Glomerular endothelial cell (primary cell): ENCODE measurements around the gene CHGA. TPM values are rescaled to one million over a fixed set of nuclear protein-coding genes. Genes with fewer than 3 reads are reported as not detected.

Source experiments
- DNase-seq: peaks from one replicate; pipeline ENCODE4 v3.0.0-alpha.2; 2011; ENCODE audit warnings: low read depth, low spot score; ENCODE audit errors: extremely low read depth
- total RNA-seq: library from RNA; depleted of rRNA; stranded (reverse); fragments of >200 nt; gene quantifications from 2 replicates; pipeline ENCODE4 v1.2.3, GENCODE V29; 2015

CHGA gene
- total RNA-seq, 1 donor from 2014 or later = 5.3 TPM

DNA sequence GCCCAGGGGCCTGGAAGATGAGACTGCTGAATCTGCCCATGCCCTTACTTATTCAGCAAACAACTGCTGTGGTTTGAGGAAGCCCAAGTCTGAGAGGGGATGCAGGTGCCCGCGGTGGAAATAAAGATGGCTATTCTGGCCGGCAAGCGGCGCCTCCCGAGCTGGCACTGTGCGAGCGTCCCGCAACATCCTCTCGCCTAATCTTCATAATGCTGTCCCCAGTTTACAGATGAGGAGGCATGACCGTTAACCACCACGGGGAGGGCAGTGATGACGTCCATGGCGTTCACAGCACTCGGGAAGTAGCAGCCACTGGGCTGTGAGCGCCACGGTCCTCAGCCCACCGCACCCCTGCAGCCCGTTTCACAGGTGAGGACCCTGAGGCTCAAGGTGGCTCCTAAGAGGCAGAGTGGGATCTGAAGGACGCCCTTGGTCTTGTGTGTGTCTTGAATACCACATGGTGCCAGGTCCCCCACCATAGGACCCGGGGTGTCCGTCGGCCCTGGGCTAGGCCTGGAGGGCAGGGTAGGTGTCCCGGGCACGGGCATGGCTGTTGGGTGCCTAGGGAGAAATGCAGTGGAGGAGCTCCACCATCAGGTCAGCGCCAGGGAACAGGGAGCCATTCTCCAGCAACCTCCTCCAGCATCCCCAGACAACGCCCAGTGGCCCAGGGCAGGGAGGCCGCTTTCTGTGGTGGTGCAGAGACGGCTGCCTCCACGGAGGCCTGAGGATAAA, 20.2 kb downstream of the CHGA start:
- DNase-seq = no peak

DNA sequence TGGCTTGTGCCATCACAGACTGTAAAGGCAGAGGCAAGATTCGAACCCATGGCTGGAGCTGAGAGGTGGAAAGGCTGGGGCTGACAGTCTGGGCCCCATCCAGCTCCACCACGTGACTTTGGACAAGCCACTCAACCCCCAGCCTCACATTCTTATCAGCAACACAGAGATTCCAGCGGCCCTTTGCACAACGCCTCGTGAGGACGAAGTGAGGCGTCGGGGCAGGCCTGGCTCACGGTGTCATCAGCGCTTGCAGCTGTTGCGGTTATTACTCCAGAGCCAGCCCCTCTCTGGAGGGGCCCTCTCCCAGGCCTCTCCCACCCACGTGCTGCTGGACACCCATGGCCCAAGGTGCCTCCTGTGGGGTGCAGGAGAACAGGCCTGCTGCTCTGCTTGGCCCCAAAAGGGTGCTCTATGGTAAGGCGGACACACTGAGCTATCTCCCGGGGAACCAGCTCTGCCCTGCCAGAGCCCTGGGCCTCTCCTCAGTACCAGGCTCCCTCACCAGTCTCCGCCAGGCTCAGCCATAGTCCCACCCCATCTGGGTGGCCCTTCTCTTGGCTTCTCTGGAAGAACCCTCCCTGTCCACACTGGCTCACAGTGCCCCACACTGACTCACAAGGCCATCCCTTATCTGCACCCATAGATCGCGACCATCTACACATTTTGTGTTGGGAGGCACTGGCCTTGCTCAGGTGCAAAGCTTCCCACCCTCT, 21.1 kb downstream of the CHGA start:
- DNase-seq = no peak

DNA sequence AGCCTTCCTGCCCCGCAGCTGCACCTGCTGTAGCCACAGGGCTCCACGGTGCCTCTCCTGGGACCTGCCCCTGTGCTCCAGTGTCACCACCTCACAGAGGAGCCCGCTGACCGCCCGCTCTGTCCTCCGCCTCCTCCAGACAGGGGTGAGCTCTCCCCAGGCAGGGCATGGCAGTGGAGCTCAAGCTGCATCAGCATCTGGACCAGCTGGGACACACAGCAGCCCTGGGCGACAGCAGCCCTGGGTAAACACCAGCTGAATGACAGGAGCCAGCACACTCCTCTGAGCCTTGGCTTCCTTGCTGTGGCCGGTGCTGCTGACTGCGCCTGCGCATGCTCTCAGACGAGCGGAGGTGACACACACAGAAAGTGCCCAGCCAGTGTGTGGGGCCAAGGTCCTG, 22.0 kb downstream of the CHGA start:
- no peak for DNase-seq

DNA sequence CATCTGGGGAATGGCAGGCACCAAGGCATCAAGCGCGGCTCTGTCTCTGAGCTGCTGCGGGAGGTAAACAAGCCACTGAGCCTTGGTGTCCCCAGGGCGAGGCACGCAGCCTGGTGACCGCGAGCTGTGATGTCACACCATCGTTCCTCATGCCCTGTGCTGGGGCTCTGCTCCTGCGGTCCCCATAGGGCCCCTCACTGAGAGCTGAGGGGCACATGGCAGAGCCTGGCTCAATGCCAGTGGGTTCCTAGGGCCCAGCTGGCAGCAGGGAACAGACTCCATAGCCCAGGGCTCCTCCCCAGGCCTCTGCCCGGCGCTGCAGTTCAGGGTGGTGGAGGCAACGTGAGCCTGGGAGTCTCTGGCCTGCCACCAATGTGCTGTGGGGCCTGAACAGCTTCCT, 22.6 kb downstream of the CHGA start:
- DNase-seq = no peak

DNA sequence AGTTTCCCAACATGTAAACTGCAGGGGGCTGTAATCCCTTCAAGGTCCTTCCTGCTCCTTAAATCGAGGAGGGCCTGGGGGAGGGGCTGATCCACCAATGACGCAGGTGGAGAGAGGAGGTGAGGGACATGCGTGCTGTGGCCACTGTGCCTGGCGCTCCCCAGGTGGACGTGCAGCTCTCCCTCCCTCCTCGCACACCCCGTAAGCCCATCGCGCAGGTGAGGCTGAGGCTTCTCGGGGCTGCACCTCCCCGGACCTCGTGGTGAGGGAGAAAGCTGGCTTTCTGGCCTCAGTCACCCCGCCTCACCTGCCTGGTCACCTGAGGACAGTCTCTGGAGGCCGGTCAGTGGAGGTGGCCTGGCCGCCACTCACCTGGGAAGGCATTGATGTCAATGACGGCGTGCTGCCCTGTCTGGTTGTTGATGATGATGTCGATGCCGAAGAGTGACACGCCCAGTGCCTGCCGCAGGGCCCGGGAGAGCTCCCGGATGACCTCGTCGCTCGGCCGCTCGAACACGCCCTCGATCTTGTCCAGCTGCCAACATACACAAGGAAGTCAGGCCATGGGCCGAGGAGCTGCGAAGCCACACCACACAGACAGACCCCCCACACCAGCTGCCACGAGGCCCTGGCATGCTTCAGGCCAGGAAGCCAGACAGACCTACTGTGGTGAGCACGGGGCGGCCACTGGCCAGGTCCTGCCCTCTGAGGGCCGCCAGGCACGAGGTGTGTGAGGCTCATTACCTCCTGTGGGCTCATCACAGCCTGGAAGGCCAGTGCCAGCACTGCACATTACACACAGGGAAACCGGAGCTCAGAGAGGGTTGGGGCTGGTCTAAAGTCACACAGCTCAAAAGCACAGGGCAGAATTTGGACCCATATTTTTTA, 23.3 kb downstream of the CHGA start:
- DNase-seq = no peak

DNA sequence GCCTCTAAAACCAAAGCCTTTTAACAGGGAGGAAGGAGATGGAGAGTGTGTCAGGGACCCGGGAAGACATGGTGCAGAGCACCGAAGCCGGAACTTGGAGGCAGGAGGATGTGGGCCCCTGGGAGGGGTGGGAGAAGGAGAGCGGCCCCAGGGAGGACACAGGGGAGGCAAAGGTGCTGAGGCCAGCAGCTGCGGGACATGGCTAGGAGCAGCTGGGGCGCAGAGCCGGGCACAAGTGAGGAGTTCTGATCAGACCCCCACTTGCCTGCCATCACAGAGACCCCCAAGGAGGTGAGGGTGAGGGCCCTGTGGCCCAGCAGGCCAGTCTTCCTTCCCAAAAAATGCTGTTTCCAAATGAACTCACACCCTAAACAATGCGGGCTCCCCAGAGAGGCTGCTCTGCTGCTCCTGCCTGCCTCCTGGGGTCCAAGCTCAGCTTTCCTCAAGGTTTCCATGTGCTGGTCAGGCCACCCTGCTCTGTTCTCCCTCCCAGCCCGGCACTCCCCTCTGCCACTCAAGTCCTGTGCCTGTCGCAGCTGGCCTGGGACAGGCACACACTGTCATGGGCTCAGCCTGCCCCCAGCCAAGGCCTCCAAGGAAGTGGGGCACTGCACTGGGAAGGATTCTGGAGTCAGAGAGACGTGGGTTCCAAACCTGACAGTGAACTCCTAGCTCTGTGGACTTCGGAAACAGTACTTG, 24.0 kb downstream of the CHGA start:
- DNase-seq = no peak

DNA sequence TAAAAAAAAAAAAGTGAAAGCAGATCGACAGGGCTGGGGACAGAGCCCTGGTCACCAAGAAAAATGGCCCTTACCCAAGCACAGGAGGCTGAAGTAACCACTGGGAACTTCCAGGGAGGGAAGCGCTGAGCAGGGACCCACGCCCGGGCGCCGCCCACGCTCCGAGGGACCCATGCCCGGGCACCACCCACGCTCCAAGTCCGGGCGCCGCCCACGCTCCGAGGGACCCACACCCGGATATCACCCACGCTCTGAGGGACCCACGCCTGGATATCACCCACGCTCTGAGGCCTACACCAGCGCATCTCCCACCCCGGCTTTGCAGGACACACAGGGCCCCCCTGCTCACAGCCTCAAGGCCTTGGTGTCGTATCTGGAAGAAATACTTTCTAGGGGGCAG, 25.7 kb downstream of the CHGA start:
- DNase-seq = no peak

DNA sequence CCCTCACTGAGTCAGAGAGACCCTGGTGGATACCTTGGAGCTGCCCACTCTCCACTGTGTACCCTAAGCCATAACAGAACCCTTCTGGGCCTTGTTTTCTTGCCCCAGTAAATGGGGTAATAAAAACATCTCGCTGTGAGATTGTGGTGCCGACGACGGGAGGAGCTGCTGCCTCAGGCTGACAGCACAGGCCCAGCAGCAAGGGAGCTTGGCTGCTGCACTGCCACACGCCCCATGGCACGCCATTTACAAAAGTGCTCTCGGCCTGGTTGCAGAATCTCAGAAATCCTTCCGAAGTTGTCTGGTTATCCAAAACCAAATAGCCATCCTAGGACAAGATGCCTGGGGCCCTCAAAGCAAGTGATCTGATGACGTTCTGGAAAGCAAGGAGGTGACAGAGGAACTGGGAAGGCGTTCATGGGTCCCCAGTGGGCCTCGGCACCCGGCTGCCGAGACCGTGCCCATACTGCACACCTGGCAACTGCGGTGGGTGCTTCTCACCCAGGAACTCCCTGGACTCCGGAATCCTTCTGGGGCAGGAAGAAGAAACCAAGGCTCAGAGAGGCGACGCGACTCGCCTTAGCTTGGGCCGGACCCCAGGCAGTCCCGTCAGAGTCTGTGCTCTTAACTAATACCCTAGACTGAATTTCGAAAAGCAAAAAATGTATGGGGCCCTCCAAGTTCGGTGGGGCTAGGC, 26.7 kb downstream of the CHGA start:
- no peak for DNase-seq

DNA sequence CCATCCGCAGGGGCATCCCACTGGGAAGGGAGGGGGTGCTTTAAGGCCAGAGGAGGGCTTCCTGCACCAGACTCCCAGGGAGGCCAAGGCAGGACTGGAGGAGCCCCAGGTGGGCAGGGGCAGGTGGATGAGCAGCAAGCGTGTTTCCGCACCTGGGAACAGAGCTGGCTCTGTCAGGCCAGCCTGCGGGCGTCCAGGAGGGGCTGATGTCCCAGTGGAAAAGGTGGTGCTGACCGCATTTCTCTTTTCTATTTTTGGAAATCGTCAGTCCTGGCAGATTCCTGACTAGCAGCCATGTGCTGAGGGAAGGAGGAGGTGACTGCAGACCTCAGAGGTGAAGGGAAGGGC, 27.2 kb downstream of the CHGA start:
- no peak for DNase-seq

DNA sequence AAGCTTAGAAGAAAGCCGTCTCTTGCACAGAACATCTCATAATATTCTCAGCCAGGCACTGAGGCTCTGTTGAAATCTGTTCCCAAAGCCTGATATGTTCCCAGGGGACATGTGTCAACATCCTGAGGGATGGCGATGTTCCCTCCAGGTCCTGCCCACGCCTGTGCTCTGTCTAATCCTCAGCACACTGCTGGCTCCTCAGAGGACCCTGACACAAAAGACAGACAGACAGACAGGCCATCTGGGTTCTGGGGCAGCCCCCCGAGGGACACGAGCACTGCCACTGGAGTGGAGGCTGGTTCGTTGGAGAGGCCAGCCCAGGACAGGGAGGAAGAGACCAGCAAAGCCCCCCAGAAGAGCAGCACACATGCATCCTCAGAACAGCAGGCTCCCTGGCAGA, 27.8 kb downstream of the CHGA start:
- DNase-seq = no peak

DNA sequence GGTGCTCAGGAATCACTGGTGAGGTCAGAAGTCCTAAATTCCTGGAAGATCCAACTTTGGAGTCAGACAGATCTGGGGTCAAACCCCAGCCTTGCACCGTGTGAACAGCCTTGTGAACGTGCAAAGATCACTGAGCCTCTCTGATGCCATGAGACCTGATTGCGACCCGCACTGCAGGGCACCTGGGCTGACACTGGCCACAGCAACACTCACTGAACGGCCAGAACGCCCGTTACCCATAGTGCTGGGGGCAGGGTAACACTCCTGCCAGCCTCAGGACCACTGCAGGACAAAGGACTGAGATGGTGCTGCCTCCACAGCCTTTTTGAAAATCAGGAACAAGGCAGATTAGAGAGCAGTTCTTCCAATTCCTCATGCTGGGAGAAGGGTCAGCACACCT, 28.3 kb downstream of the CHGA start:
- DNase-seq = no peak

DNA sequence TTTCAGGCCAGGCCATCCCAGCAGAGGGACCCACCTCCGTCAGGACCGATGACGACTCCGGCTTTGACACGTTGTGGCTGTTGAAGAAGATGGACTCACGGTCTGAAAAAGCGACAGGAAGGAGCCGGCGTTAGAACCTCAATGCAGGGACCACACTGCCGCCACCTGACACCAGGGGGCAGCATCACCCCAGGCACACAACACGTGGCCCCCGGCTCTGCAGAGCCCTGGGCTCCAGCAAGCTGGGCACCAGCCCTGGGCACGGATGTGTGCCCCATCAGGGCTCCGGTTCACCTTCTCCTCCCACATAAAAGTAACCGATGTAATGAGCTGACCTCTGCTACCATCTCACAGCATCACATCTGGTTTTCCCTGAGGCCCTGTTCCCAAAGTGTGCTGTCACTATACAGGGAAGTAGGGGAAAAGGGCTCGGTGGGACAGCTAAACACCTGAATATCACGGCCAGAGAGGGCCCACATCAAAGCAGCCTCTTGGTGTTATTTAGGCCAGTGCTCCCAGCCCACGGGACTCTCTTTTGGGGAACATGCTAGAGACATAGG, 29.0 kb downstream of the CHGA start:
- no peak for DNase-seq

DNA sequence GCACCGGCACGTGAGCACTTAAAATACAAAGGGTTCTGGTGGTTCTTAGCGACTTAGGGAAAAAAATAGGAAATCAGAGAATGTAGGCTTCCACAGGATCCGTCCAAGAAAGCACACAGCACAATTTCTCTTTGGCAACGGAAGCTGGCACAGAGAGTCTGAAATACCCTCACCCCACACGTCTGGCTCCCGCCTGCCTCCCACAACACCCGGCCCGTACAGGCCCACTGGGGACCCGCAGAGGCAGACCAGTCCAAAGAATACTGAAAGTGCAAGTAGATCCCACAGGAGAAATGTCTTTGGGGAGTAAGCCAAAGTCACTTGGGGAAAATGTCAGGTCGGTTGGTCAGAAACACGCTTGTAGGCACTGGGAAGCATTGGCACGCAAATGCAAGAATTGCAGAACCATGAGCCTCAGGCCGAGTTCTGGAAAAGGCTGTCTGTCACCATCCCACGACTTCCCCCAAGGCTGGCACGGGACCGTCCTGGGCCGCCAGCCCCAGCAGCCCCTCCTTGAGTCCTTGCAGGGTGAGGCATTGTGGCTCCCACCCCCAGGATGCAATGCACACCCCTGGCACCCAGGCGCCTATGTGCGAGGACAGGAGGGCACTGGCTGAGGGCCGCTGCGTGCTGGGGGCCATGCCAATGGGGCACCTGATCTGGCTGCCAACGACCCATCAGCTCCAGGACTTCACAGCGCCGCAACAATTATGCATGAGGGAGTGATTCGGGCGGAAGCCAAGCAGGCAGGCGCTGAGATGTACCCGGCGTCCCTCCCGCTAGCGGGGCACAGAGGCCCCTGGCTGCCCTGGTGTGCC, 29.7 kb downstream of the CHGA start:
- no peak for DNase-seq

DNA sequence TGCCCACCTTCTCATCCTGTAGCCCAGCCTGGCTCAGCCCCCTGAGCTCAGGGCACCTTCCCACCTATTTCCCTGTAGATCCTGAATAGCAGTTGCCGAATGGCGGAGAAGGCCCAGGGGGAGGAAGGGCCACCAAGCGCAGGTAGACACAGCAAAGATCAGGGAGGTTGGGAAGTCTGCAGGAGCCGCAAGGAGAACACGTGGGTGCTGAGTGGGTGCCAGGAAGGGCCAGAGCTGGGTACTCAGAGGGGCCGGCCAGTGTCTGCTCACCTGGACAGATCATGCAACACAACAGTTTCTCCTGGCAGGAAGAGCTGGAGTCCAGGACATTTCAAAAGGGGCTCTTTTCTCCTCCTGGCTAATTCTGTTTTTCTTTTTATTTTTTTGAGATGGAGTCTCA, 30.6 kb downstream of the CHGA start:
- no peak for DNase-seq

DNA sequence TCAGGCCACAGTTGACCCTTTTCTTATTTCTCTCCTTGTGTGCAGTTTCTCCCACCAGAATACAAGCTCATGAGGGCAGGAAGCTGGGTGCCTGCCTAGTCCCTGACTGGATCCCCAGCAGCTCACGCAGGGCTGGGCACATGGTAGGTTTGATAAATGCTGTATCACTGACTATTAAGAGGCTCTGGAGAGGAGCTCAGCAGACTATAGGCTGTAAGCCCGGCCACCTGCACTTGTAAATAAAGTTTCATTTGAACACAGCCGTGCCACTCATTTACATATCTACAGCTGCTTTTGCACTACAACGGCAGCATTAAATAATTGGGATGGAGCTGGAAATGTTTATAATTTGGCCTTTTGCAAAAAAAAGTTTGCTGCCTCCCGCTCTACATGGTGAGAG, 32.0 kb downstream of the CHGA start:
- no peak for DNase-seq

DNA sequence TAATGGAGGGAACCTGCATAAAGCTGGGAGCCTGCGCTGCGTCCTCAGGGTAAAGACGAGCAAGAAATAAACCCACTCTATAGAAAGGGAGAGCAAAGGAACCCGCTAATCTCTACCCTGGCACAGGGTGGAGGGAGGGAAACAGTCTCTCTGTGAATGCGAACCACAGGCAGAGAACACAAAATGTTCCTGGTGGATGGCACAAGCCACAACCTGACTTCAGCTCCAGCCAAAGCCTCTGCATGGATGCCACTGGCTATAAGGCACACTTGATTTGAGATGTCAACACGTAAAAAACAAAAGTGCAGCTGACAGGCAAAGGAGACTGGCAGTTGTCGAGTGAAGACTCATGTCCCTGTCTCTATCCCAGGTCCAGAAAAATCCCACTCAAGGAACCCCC, 32.4 kb downstream of the CHGA start:
- DNase-seq = no peak

DNA sequence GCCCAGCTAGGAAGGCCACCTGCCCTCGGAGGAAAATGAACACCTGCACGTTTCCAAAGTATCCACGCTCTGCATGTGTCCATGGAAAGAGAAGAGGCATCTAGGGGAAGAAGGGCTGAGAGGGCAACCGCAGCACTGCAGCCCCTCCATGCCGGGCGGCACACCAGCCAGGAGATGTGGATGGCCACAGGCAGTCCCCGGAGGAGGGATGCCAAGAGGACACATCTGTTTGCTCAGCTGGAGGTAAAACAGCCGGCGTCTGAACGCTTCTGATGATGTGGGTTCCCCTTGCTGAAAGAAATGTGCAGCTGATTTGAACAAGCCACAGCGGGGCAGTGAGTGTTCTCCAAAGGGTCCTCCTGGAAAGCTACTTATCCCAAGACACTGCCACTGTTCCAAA, 34.0 kb downstream of the CHGA start:
- DNase-seq = no peak

DNA sequence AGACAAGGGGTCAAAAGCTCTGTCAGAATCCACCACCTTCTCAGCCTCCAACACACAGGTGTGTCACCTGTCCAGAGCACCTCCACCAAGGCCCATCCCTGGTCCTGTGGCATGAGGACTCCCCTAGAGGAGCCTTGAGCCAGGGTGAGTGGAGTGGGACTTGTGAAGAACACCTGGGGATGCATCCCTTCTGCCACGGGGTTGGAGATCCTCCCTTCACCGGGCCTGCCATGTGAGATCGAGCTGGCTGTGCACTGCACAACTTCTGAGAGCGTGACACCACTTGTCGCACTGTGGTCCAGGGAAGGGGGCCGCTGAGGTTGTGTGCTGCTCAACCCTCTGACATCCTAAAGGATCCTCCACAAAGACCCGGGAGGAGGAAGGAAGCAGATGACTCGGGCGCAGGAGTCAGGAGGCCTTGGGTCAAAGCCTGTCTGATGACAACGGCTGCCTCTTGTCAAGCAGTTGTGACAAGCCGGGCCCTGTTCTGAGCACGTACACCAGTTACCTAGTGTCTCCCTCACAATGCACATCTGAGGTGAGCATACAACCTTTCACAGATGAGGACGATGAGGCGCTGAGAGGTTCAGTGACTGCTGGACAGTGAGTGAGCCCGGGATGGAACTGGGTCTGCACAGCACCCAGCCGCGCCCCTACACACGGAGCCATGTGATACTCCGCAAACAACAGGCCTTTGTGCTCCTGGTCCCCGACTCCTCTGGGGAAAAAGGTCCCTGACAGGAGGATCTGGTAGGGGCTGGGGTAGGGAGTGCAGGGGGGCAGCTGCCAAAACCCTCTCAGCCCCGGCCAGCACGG, 35.6 kb downstream of the CHGA start:
- no peak for DNase-seq

DNA sequence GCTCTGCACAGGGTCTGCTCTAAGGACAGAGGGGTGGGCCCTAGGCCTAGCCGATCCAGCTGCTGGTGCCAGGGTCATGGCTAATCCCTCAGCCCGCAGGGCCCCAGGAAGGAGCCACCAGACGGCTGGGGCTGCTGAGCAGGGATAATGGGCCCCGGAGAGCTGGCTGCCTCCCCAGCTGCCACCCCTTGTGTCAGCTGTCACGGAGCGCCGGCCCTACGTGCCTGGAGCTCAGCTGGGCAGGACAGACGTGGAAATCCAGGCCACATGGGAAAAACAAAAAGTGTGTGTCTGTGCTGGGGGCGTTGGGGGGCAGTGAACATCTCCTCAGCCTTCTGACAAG, 36.2 kb downstream of the CHGA start:
- DNase-seq = no peak
